SH-SY5Y (cell line): ENCODE data around the gene DMD.

Experiments used
- GATA2 ChIP-seq: IDR thresholded peaks from 2 replicates; pipeline ENCODE4 v1.6.1; 2011; ENCODE audit warnings: mild to moderate bottlenecking, low read depth, low read length
- GATA3 ChIP-seq: IDR thresholded peaks from 2 replicates; pipeline ENCODE4 v1.6.1; 2011; ENCODE audit warnings: low read depth, mild to moderate bottlenecking, low read length, moderate library complexity

DNA sequence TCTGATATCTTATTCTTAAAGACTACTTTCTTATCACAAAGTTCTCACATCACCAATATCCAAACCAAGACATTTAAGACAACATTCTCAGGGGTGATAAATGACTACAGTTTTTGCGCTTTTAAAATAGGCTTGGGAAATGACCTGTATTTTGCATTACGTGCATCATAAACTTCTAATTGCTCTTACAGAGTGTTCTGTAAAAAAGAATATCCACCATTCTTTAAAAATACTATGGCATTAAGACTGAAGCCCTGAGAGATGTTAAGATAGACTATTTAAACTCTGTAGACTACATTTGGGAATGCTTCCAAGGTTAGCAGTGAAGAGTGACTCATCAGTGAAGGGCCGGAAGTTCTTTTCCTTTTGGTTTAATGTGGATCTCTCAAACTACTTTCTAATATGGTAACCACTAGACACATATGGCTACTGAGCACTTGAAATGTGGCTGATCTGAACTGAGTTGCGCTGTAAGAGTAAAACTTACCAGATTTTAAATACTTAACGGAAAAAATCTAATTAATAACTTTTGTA lies 1620.7 kb downstream of the DMD start:
- no peak for TF ChIP-seq GATA2
- TF ChIP-seq GATA3: no peak
